Parathyroid adenoma (tissue), 2 donors: ENCODE results near the gene TMEM60.

ENCODE experiments used
- H2AFZ ChIP-seq: fragments of 300-600 bp; sonication (generic); one replicate; pipeline ENCODE4 v1.7.0; 2017; ENCODE audit warnings: antibody characterized with exemption, mild to moderate bottlenecking
- H3K27ac ChIP-seq: fragments of 300-600 bp; sonication (generic); one replicate; pipeline ENCODE4 v1.7.0; 2017
- H3K27me3 ChIP-seq: fragments of 300-600 bp; sonication (generic); one replicate; pipeline ENCODE4 v1.7.0; 2017; ENCODE audit warnings: low read length; ENCODE audit not compliant: control insufficient read depth, insufficient read depth
- H3K36me3 ChIP-seq: fragments of 300-600 bp; sonication (generic); one replicate; pipeline ENCODE4 v1.7.0; 2017; ENCODE audit warnings: low read length; ENCODE audit not compliant: control insufficient read depth, insufficient read depth
- H3K4me1 ChIP-seq: fragments of 300-600 bp; sonication (generic); one replicate; pipeline ENCODE4 v1.7.0; 2017; ENCODE audit warnings: control low read depth
- H3K4me2 ChIP-seq: fragments of 300-600 bp; sonication (generic); one replicate; pipeline ENCODE4 v1.7.0; 2017; ENCODE audit warnings: low read length
- H3K4me3 ChIP-seq: fragments of 300-600 bp; sonication (generic); one replicate; pipeline ENCODE4 v1.7.0; 2017; ENCODE audit warnings: low read depth, low read length
- H3K79me2 ChIP-seq: fragments of 300-600 bp; sonication (generic); one replicate; pipeline ENCODE4 v1.7.0; 2017; ENCODE audit warnings: control low read depth
- H3K9ac ChIP-seq: fragments of 300-600 bp; sonication (generic); one replicate; pipeline ENCODE4 v1.7.0; 2017; ENCODE audit warnings: mild to moderate bottlenecking
- H3K9me3 ChIP-seq: fragments of 300-600 bp; sonication (generic); one replicate; pipeline ENCODE4 v1.7.0; 2017; ENCODE audit warnings: low read length; ENCODE audit not compliant: control insufficient read depth
- CTCF ChIP-seq: fragments of 300-600 bp; sonication (generic); IDR thresholded peaks from one replicate; pipeline ENCODE4 v1.7.0; 2017; ENCODE audit warnings: antibody characterized with exemption, mild to moderate bottlenecking
- donor health status: primary hyperparathyroidism.

The TMEM60 gene

GRCh38 chr7:77831953-77832352 lies 33.7 kb upstream of the TMEM60 start:
- peaks cover 12% of the 10 kb centered on the region for H3K79me2 ChIP-seq
- no peak overlapping the region for H3K27ac ChIP-seq
- peaks cover 5% of the 10 kb centered on the region for H3K4me1 ChIP-seq
- H3K4me3 ChIP-seq = no peak overlapping the region
- H3K27me3 ChIP-seq = no peaks in the 10 kb centered on the region
- H2AFZ ChIP-seq = no peak overlapping the region
- H3K36me3 ChIP-seq = no peaks in the 10 kb centered on the region
- no peak for TF ChIP-seq CTCF
- no peak overlapping the region for H3K4me2 ChIP-seq
- H3K9me3 ChIP-seq = no peaks in the 10 kb centered on the region
- H3K9ac ChIP-seq = no peak overlapping the region

- H3K4me2 ChIP-seq = no peak overlapping the region
- no peak overlapping the region for H3K9ac ChIP-seq
- H3K27ac ChIP-seq = no peak overlapping the region
- no peak overlapping the region for H3K4me3 ChIP-seq
- H3K4me1 ChIP-seq = peaks cover 5% of the 10 kb centered on the region
- no peaks in the 10 kb centered on the region for H3K27me3 ChIP-seq
- TF ChIP-seq CTCF = no peak
- no peak overlapping the region for H2AFZ ChIP-seq
- H3K36me3 ChIP-seq = no peaks in the 10 kb centered on the region
- peaks cover 11% of the 10 kb centered on the region for H3K79me2 ChIP-seq
- no peaks in the 10 kb centered on the region for H3K9me3 ChIP-seq
Observed at GRCh38 chr7:77831481-77831880, 33.2 kb upstream of the TMEM60 start.

- H3K4me1 ChIP-seq = peaks cover 5% of the 10 kb centered on the region
- H3K79me2 ChIP-seq = peaks cover 11% of the 10 kb centered on the region
- no peak overlapping the region for H3K9ac ChIP-seq
- no peaks in the 10 kb centered on the region for H3K27me3 ChIP-seq
- TF ChIP-seq CTCF = no peak
- H3K36me3 ChIP-seq = no peaks in the 10 kb centered on the region
- H3K4me2 ChIP-seq = no peak overlapping the region
- no peaks in the 10 kb centered on the region for H3K9me3 ChIP-seq
- no peak overlapping the region for H3K4me3 ChIP-seq
- no peak overlapping the region for H2AFZ ChIP-seq
- no peak overlapping the region for H3K27ac ChIP-seq
Observed at GRCh38 chr7:77830649-77831355, 32.6 kb upstream of the TMEM60 start.

- H3K27me3 ChIP-seq = no peaks in the 10 kb centered on the region
- no peak overlapping the region for H3K27ac ChIP-seq
- no peaks in the 10 kb centered on the region for H3K9me3 ChIP-seq
- H2AFZ ChIP-seq = no peak overlapping the region
- H3K9ac ChIP-seq = no peak overlapping the region
- H3K4me3 ChIP-seq = no peak overlapping the region
- no peak for TF ChIP-seq CTCF
- H3K4me1 ChIP-seq = peaks cover 5% of the 10 kb centered on the region
- no peak overlapping the region for H3K4me2 ChIP-seq
- H3K79me2 ChIP-seq = peaks cover 17% of the 10 kb centered on the region
- no peaks in the 10 kb centered on the region for H3K36me3 ChIP-seq
Observed at GRCh38 chr7:77827999-77828398, 29.8 kb upstream of the TMEM60 start.

- H3K9ac ChIP-seq = no peak overlapping the region
- no peak overlapping the region for H3K27ac ChIP-seq
- no peaks in the 10 kb centered on the region for H3K9me3 ChIP-seq
- no peak overlapping the region for H3K4me3 ChIP-seq
- H2AFZ ChIP-seq = no peak overlapping the region
- H3K4me2 ChIP-seq = no peak overlapping the region
- TF ChIP-seq CTCF = no peak
- H3K27me3 ChIP-seq = no peaks in the 10 kb centered on the region
- H3K4me1 ChIP-seq = peaks cover 2% of the 10 kb centered on the region
- H3K36me3 ChIP-seq = peaks cover 1% of the 10 kb centered on the region
- peaks cover 31% of the 10 kb centered on the region for H3K79me2 ChIP-seq
Observed at GRCh38 chr7:77826300-77826699, 28.1 kb upstream of the TMEM60 start.
